ENCODE data around the gene ZNF302.

The ZNF302 gene

DNA sequence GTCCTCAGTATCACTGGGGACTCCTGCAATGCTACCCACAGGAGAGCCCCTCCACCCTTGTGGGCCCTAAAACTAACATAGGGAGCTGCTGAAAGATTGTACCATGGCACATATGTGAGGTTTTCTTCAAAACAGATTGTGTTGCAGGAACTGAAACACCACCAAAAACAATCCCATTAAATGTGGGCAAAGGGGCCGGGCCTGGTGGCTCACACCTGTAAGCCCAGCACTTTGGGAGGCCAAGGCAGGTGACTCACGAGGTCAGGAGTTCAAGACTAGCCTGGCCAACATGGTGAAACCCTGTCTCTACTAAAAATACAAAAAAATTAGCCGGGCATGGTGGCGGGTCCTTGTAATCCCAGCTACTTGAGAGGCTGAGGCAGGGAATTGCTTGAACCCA is 35.2 kb upstream of the ZNF302 start:
- H3K27me3 ChIP-seq (ENCODE audit: insufficient read depth, low read length) = no peaks in the 10 kb centered on the region
- no peaks in the 10 kb centered on the region for H3K9me2 ChIP-seq (ENCODE audit: low read depth, low read length)
- H3K4me3 ChIP-seq (ENCODE audit: low read depth, low read length, poor library complexity, severe bottlenecking) = no peak overlapping the region
- no peak overlapping the region for H3K9ac ChIP-seq (ENCODE audit: low read length)
- H3K4me2 ChIP-seq (ENCODE audit: low read length) = no peak overlapping the region
- TF ChIP-seq, protein P1, sequence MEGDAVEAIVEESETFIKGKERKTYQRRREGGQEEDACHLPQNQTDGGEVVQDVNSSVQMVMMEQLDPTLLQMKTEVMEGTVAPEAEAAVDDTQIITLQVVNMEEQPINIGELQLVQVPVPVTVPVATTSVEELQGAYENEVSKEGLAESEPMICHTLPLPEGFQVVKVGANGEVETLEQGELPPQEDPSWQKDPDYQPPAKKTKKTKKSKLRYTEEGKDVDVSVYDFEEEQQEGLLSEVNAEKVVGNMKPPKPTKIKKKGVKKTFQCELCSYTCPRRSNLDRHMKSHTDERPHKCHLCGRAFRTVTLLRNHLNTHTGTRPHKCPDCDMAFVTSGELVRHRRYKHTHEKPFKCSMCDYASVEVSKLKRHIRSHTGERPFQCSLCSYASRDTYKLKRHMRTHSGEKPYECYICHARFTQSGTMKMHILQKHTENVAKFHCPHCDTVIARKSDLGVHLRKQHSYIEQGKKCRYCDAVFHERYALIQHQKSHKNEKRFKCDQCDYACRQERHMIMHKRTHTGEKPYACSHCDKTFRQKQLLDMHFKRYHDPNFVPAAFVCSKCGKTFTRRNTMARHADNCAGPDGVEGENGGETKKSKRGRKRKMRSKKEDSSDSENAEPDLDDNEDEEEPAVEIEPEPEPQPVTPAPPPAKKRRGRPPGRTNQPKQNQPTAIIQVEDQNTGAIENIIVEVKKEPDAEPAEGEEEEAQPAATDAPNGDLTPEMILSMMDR (IDR thresholded peaks at IDR 0.05; ENCODE audit: low read length) = no peak
- no peak for TF ChIP-seq EZH2 (IDR thresholded peaks at IDR 0.05; ENCODE audit: borderline replicate concordance, low read length)
- no peak overlapping the region for H3K27ac ChIP-seq (ENCODE audit: low read depth, low read length, poor library complexity, severe bottlenecking)
- H2AFZ ChIP-seq (ENCODE audit: low read length) = no peak overlapping the region
- no peaks in the 10 kb centered on the region for H3K36me3 ChIP-seq (ENCODE audit: insufficient read depth, low read length)
- H3K4me1 ChIP-seq (ENCODE audit: insufficient read depth, low read length, severe bottlenecking) = no peaks in the 10 kb centered on the region
- H3F3A ChIP-seq (ENCODE audit: insufficient read depth, low read length) = no peaks in the 10 kb centered on the region
- no peaks in the 10 kb centered on the region for H3K79me2 ChIP-seq (ENCODE audit: insufficient read depth, low read length)
- no peaks in the 10 kb centered on the region for H3K9me3 ChIP-seq (ENCODE audit: low read length)
- no peaks in the 10 kb centered on the region for H4K20me1 ChIP-seq (ENCODE audit: insufficient read depth, low read length)

DNA sequence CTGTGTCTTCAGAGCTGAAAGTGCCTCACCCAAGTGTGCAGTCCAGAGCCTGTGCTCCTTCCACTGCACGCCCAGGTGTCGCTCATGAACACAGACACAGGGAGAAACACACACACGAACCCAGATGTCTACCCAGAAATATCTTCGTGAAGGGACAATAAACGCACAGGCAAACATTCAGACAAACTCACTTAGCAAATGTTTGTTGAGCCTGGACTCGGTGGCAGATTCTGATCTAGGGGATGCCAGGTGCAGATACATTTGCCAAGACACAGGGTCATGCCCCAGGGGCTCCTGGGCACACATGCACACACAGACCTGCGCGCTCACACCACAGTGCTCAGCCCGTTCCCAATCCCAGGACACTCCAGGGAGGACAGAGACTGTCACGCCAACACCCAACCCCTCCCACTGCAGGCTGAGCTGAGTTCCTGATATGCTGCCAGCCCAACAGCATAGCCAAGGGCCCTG is 32.5 kb upstream of the ZNF302 start:
- H3K4me3 ChIP-seq (ENCODE audit: low read depth, low read length, poor library complexity, severe bottlenecking) = no peak overlapping the region
- no peak overlapping the region for H3K27ac ChIP-seq (ENCODE audit: low read depth, low read length, poor library complexity, severe bottlenecking)
- H3K9me3 ChIP-seq (ENCODE audit: low read length) = no peaks in the 10 kb centered on the region
- H3F3A ChIP-seq (ENCODE audit: insufficient read depth, low read length) = no peaks in the 10 kb centered on the region
- no peak overlapping the region for H2AFZ ChIP-seq (ENCODE audit: low read length)
- H3K79me2 ChIP-seq (ENCODE audit: insufficient read depth, low read length) = no peaks in the 10 kb centered on the region
- H3K36me3 ChIP-seq (ENCODE audit: insufficient read depth, low read length) = no peaks in the 10 kb centered on the region
- H4K20me1 ChIP-seq (ENCODE audit: insufficient read depth, low read length) = no peaks in the 10 kb centered on the region
- no peak overlapping the region for H3K4me2 ChIP-seq (ENCODE audit: low read length)
- TF ChIP-seq, protein P1 (IDR thresholded peaks at IDR 0.05; ENCODE audit: low read length) = no peak
- no peak for TF ChIP-seq EZH2 (IDR thresholded peaks at IDR 0.05; ENCODE audit: borderline replicate concordance, low read length)
- no peaks in the 10 kb centered on the region for H3K27me3 ChIP-seq (ENCODE audit: insufficient read depth, low read length)
- no peaks in the 10 kb centered on the region for H3K9me2 ChIP-seq (ENCODE audit: low read depth, low read length)
- H3K4me1 ChIP-seq (ENCODE audit: insufficient read depth, low read length, severe bottlenecking) = no peaks in the 10 kb centered on the region
- no peak overlapping the region for H3K9ac ChIP-seq (ENCODE audit: low read length)

DNA sequence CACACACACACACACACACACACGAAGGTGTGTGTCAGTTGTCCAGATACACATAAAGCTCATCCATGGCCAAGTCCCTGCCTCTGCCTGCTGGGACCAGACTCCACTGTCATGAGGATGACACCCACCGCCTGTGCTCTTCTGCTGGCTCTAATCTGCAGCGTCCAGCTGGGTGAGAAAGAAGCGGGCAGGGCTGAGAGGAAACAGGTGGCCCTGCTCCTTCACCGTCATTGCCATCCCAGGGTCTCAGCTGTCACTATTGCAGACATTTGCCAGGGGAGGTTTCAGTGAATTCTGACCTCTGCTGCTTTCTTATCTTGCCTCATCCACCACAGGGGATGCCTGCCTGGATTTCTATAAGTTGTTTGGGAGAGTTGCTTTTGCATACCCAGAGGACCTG is 31.9 kb upstream of the ZNF302 start:
- Histone ChIP-seq H3K4me2 (ENCODE audit: low read length) (no peak overlapping the region), H2AFZ (ENCODE audit: low read length) (no peak overlapping the region), H3K79me2 (ENCODE audit: insufficient read depth, low read length) (no peaks in the 10 kb centered on the region), H3K27me3 (ENCODE audit: insufficient read depth, low read length) (no peaks in the 10 kb centered on the region), H3K9me2 (ENCODE audit: low read depth, low read length) (no peaks in the 10 kb centered on the region), H3F3A (ENCODE audit: insufficient read depth, low read length) (no peaks in the 10 kb centered on the region), H3K36me3 (ENCODE audit: insufficient read depth, low read length) (no peaks in the 10 kb centered on the region), H3K9ac (ENCODE audit: low read length) (no peak overlapping the region), H3K27ac (ENCODE audit: low read depth, low read length, poor library complexity, severe bottlenecking) (no peak overlapping the region), H3K4me3 (ENCODE audit: low read depth, low read length, poor library complexity, severe bottlenecking) (no peak overlapping the region), H3K4me1 (ENCODE audit: insufficient read depth, low read length, severe bottlenecking) (no peaks in the 10 kb centered on the region), H4K20me1 (ENCODE audit: insufficient read depth, low read length) (no peaks in the 10 kb centered on the region), H3K9me3 (ENCODE audit: low read length) (no peaks in the 10 kb centered on the region)
- TF ChIP-seq EZH2 (IDR thresholded peaks at IDR 0.05; ENCODE audit: borderline replicate concordance, low read length) = no peak
- TF ChIP-seq, protein P1 (IDR thresholded peaks at IDR 0.05; ENCODE audit: low read length) = no peak
